Gastrocnemius medialis (tissue), 4 donors: Measurements from ENCODE around the gene SPTBN2. TPM values are rescaled to one million over a fixed set of nuclear protein-coding genes. Genes with fewer than 3 reads are reported as not detected.

Source experiments
- ATAC-seq, 2 donors: fragments of 150-250 bp; one replicate each; pipeline ENCODE4 v1.9.1; 2016
- DNase-seq, 2 donors: peaks; one replicate each; pipeline ENCODE4 v3.0.0-alpha.2; 2019
- H3K27ac ChIP-seq, 4 donors: fragments of 200-600 bp; sonication (generic); 1 replicate in 1 of 4; 2 replicates in 3 of 4; pipeline ENCODE4 v1.5.1; 2016 to 2018; ENCODE audit warnings: mild to moderate bottlenecking in 2 of 4, moderate library complexity in 1 of 4
- H3K27me3 ChIP-seq, 3 donors: fragments of 200-600 bp; sonication (generic) in 2 of 3; 1 replicate in 1 of 3; 2 replicates in 2 of 3; pipeline versions ENCODE4 v1.5.1 to v1.6.0; 2016 to 2019; ENCODE audit warnings: mild to moderate bottlenecking in 1 of 3, moderate library complexity in 1 of 3
- H3K36me3 ChIP-seq, 2 donors: fragments of 200-600 bp; sonication (generic) in 1 of 2; one replicate each; pipeline ENCODE4 v1.5.1; 2017 to 2018
- H3K4me1 ChIP-seq, 2 donors: fragments of 200-600 bp; sonication (generic) in 1 of 2; one replicate each; pipeline ENCODE4 v1.5.1; 2016 to 2017; ENCODE audit warnings: mild to moderate bottlenecking in 2 of 2
- H3K4me3 ChIP-seq, 4 donors: fragments of 200-600 bp; sonication (generic) in 3 of 4; 1 replicate in 1 of 4; 2 replicates in 3 of 4; pipeline ENCODE4 v1.5.1; 2016 to 2019; ENCODE audit warnings: mild to moderate bottlenecking in 2 of 4
- H3K9me3 ChIP-seq, 3 donors: fragments of 200-600 bp; sonication (generic) in 2 of 3; 1 replicate in 1 of 3; 2 replicates in 2 of 3; pipeline ENCODE4 v1.5.1; 2016 to 2019
- CTCF ChIP-seq, 5 experiments: fragments of 450-650 bp in 3 of 5; fragments of 200-600 bp in 2 of 5; sonication (generic) in 2 of 5; IDR thresholded peaks in 4 of 5; conservative IDR thresholded peaks in 1 of 5; 1 replicate in 4 of 5; 2 replicates in 1 of 5; pipeline ENCODE4 v1.5.1; 2016 to 2019; ENCODE audit warnings: antibody characterized with exemption in 5 of 5, mild to moderate bottlenecking in 3 of 5, moderate library complexity in 3 of 5
- POLR2A ChIP-seq, 2 donors: fragments of 450-650 bp; IDR thresholded peaks; one replicate each; pipeline ENCODE4 v1.6.1; 2017; ENCODE audit warnings: antibody characterized with exemption in 2 of 2, mild to moderate bottlenecking in 2 of 2, moderate library complexity in 2 of 2
- in situ Hi-C, 4 donors: fragments of 200-750 bp; cut with MboI; loops; one replicate each; pipeline versions ENCODE4 v1.15.0 to v1.8.0; 2017; ENCODE audit warnings: low sequenced_read_pairs in 4 of 4
- intact Hi-C: fragments of 100-400 bp; cut with DNase I; formaldehyde crosslinking; loops from one replicate; pipeline ENCODE4 v1.15.1; 2023; ENCODE audit warnings: low total_unique reads
- total RNA-seq, 4 donors: library from RNA; depleted of rRNA; stranded (reverse); fragments of >200 nt; gene quantifications; one replicate each; pipeline versions ENCODE4 v1.1.0 to v1.2.3, GENCODE V29; 2016

Gene SPTBN2
- total RNA-seq, 4 donors from 2014 or later, result 0.40 to 1.5 (median 1.0) TPM

GRCh38 chr11:66719111-66719872 is 9.7 kb downstream of the SPTBN2 start:
- no peaks in the 10 kb centered on the region for H3K9me3 ChIP-seq
- intact Hi-C loops (no loop called here), in situ Hi-C loops (loop anchor here in 1 of 4 donors (10.0 kb wide), 1 partner anchor 96 kb away; no protein-coding TSS in a partner anchor)
- H3K27me3 ChIP-seq, result peaks cover 0 to 8% (median 0%) of the 10 kb centered on the region in 3 donors
- no peaks in the 10 kb centered on the region for H3K36me3 ChIP-seq
- H3K4me3 ChIP-seq, result no peak overlapping the region
- no peaks in the 10 kb centered on the region for H3K4me1 ChIP-seq
- no peak for TF ChIP-seq CTCF (IDR thresholded peaks at IDR 0.05 in 4 of 5, conservative IDR thresholded peaks at IDR 0.05 in 1 of 5)
- no peak for TF ChIP-seq POLR2A (IDR thresholded peaks at IDR 0.05)
- H3K27ac ChIP-seq, result no peak overlapping the region
- DNase-seq, result no peak
- ATAC-seq, result no peak

GRCh38 chr11:66718320-66718971 is 10.6 kb downstream of the SPTBN2 start:
- intact Hi-C loops (no loop called here), in situ Hi-C loops (loop anchor here in 1 of 4 donors (10.0 kb wide), 1 partner anchor 96 kb away; no protein-coding TSS in a partner anchor)
- Histone ChIP-seq H3K27me3 (peaks cover 0 to 8% (median 0%) of the 10 kb centered on the region in 3 donors), H3K4me3 (no peak overlapping the region), H3K9me3 (no peaks in the 10 kb centered on the region), H3K4me1 (no peaks in the 10 kb centered on the region), H3K36me3 (no peaks in the 10 kb centered on the region), H3K27ac (no peak overlapping the region)
- DNase-seq, result no peak
- no peak for ATAC-seq
- TF ChIP-seq POLR2A (IDR thresholded peaks at IDR 0.05), result no peak
- TF ChIP-seq CTCF (IDR thresholded peaks at IDR 0.05 in 4 of 5, conservative IDR thresholded peaks at IDR 0.05 in 1 of 5), result no peak

GRCh38 chr11:66717925-66718319 is 11.1 kb downstream of the SPTBN2 start:
- no peaks in the 10 kb centered on the region for H3K4me1 ChIP-seq
- H3K9me3 ChIP-seq, result no peaks in the 10 kb centered on the region
- DNase-seq (no peak), ATAC-seq (no peak)
- H3K27me3 ChIP-seq, result peaks cover 0 to 8% (median 0%) of the 10 kb centered on the region in 3 donors
- no peaks in the 10 kb centered on the region for H3K36me3 ChIP-seq
- intact Hi-C loops (no loop called here), in situ Hi-C loops (loop anchor here in 1 of 4 donors (10.0 kb wide), 1 partner anchor 97 kb away; no protein-coding TSS in a partner anchor)
- no peak overlapping the region for H3K4me3 ChIP-seq
- H3K27ac ChIP-seq, result no peak overlapping the region
- TF ChIP-seq POLR2A (IDR thresholded peaks at IDR 0.05), result no peak
- no peak for TF ChIP-seq CTCF (IDR thresholded peaks at IDR 0.05 in 4 of 5, conservative IDR thresholded peaks at IDR 0.05 in 1 of 5)

- peaks cover 0 to 8% (median 0%) of the 10 kb centered on the region in 3 donors for H3K27me3 ChIP-seq
- H3K27ac ChIP-seq, result no peak overlapping the region
- no peaks in the 10 kb centered on the region for H3K4me1 ChIP-seq
- H3K4me3 ChIP-seq, result no peak overlapping the region
- in situ Hi-C loops (loop anchor here in 1 of 4 donors (10.0 kb wide), 1 partner anchor 98 kb away; no protein-coding TSS in a partner anchor), intact Hi-C loops (no loop called here)
- H3K36me3 ChIP-seq, result no peaks in the 10 kb centered on the region
- ATAC-seq (no peak), DNase-seq (no peak)
- TF ChIP-seq POLR2A (IDR thresholded peaks at IDR 0.05) (no peak), CTCF (IDR thresholded peaks at IDR 0.05 in 4 of 5, conservative IDR thresholded peaks at IDR 0.05 in 1 of 5) (no peak)
- no peaks in the 10 kb centered on the region for H3K9me3 ChIP-seq
Measured at GRCh38 chr11:66716996-66717395, 12.0 kb downstream of the SPTBN2 start.
